GM12891 (cell line): ENCODE results near the gene OPA3.

Experiments
- POLR2A ChIP-seq: IDR thresholded peaks from 2 replicates; pipeline ENCODE4 v1.6.1; 2011; ENCODE audit warnings: low read depth, low read length, control low read depth
- POLR2AphosphoS5 ChIP-seq: IDR thresholded peaks from 2 replicates; pipeline ENCODE4 v1.6.1; 2011; ENCODE audit warnings: low read depth, low read length, control low read depth
- SPI1 ChIP-seq: IDR thresholded peaks from 2 replicates; pipeline ENCODE4 v1.6.1; 2011; ENCODE audit warnings: low read depth, low read length, control low read depth
- TAF1 ChIP-seq: IDR thresholded peaks from 2 replicates; pipeline ENCODE4 v1.6.1; 2011; ENCODE audit warnings: low read depth, low read length, control low read depth

- TF ChIP-seq POLR2A (no peak), POLR2AphosphoS5 (no peak), TAF1 (no peak), SPI1 (no peak)
Measured at GRCh38 chr19:45567609-45568008, 17.0 kb downstream of the OPA3 start.
